ENCODE data around the gene NIN.

NIN gene

GRCh38 chr14:50835280-50835679, 4.3 kb upstream of the NIN start:
- Histone ChIP-seq H2BK120ac (ENCODE audit: low read depth, low read length) (no peak overlapping the region), H3K9ac (ENCODE audit: low read length) (no peak overlapping the region), H3K4me2 (ENCODE audit: low read length) (no peak overlapping the region), H2BK5ac (ENCODE audit: low read length) (no peak overlapping the region), H3K4me1 (ENCODE audit: control insufficient read depth, low read depth, low read length) (peaks cover 2% of the 10 kb centered on the region), H3K18ac (ENCODE audit: low read length) (no peak overlapping the region), H2BK15ac (replicated peaks; ENCODE audit: low read depth) (no peak overlapping the region), H3K56ac (ENCODE audit: low read length) (no peak overlapping the region), H3K27ac (ENCODE audit: low read depth, low read length) (no peak overlapping the region), H2AK5ac (ENCODE audit: low read length) (no peak overlapping the region), H3K27me3 (ENCODE audit: insufficient read depth, low read length, poor library complexity) (no peaks in the 10 kb centered on the region), H3K36me3 (ENCODE audit: control insufficient read depth, insufficient read depth, low read length) (no peaks in the 10 kb centered on the region), H3K79me2 (ENCODE audit: control insufficient read depth, insufficient read depth, low read length) (no peaks in the 10 kb centered on the region), H3K79me1 (ENCODE audit: low read length) (no peaks in the 10 kb centered on the region), H3K23ac (ENCODE audit: low read length) (no peak overlapping the region), H3K4ac (ENCODE audit: low read depth, low read length) (no peak overlapping the region), H4K5ac (ENCODE audit: low read length) (no peak overlapping the region), H4K8ac (ENCODE audit: low read depth, low read length) (no peak overlapping the region), H3K4me3 (ENCODE audit: low read length) (no peak overlapping the region)
- no peak for DNase-seq
- no CpG with 5 or more reads among the region's 2 CpGs for WGBS (ENCODE audit: extremely low coverage, insufficient coverage, low lambda C conversion rate)

- H3K4ac ChIP-seq (ENCODE audit: low read depth, low read length): no peak overlapping the region
- no peak overlapping the region for H2BK5ac ChIP-seq (ENCODE audit: low read length)
- no peak overlapping the region for H2BK15ac ChIP-seq (replicated peaks; ENCODE audit: low read depth)
- peaks cover 2% of the 10 kb centered on the region for H3K4me1 ChIP-seq (ENCODE audit: control insufficient read depth, low read depth, low read length)
- no peaks in the 10 kb centered on the region for H3K79me1 ChIP-seq (ENCODE audit: low read length)
- no peak overlapping the region for H4K5ac ChIP-seq (ENCODE audit: low read length)
- H3K9ac ChIP-seq (ENCODE audit: low read length): no peak overlapping the region
- no CpG with 5 or more reads among the region's 5 CpGs for WGBS (ENCODE audit: extremely low coverage, insufficient coverage, low lambda C conversion rate)
- H3K4me3 ChIP-seq (ENCODE audit: low read length): no peak overlapping the region
- H3K27ac ChIP-seq (ENCODE audit: low read depth, low read length): no peak overlapping the region
- no peak overlapping the region for H3K23ac ChIP-seq (ENCODE audit: low read length)
- DNase-seq: no peak
- no peak overlapping the region for H2BK120ac ChIP-seq (ENCODE audit: low read depth, low read length)
- no peaks in the 10 kb centered on the region for H3K27me3 ChIP-seq (ENCODE audit: insufficient read depth, low read length, poor library complexity)
- no peaks in the 10 kb centered on the region for H3K79me2 ChIP-seq (ENCODE audit: control insufficient read depth, insufficient read depth, low read length)
- no peak overlapping the region for H3K56ac ChIP-seq (ENCODE audit: low read length)
- no peak overlapping the region for H3K4me2 ChIP-seq (ENCODE audit: low read length)
- H4K8ac ChIP-seq (ENCODE audit: low read depth, low read length): no peak overlapping the region
- H3K36me3 ChIP-seq (ENCODE audit: control insufficient read depth, insufficient read depth, low read length): no peaks in the 10 kb centered on the region
- no peak overlapping the region for H2AK5ac ChIP-seq (ENCODE audit: low read length)
- no peak overlapping the region for H3K18ac ChIP-seq (ENCODE audit: low read length)
These were observed 3.9 kb upstream of the NIN start for GRCh38 chr14:50834802-50835276.

GRCh38 chr14:50832935-50833630, 2.1 kb upstream of the NIN start:
- no peak for DNase-seq
- Histone ChIP-seq H3K79me2 (ENCODE audit: control insufficient read depth, insufficient read depth, low read length) (no peaks in the 10 kb centered on the region), H3K27ac (ENCODE audit: low read depth, low read length) (no peak overlapping the region), H3K4me2 (ENCODE audit: low read length) (no peak overlapping the region), H3K36me3 (ENCODE audit: control insufficient read depth, insufficient read depth, low read length) (no peaks in the 10 kb centered on the region), H3K4me3 (ENCODE audit: low read length) (no peak overlapping the region), H3K79me1 (ENCODE audit: low read length) (no peaks in the 10 kb centered on the region), H3K18ac (ENCODE audit: low read length) (no peak overlapping the region), H3K4me1 (ENCODE audit: control insufficient read depth, low read depth, low read length) (peaks cover 4% of the 10 kb centered on the region), H2BK5ac (ENCODE audit: low read length) (no peak overlapping the region), H4K5ac (ENCODE audit: low read length) (no peak overlapping the region), H3K4ac (ENCODE audit: low read depth, low read length) (no peak overlapping the region), H3K9ac (ENCODE audit: low read length) (no peak overlapping the region), H3K23ac (ENCODE audit: low read length) (no peak overlapping the region), H2BK120ac (ENCODE audit: low read depth, low read length) (no peak overlapping the region), H2BK15ac (replicated peaks; ENCODE audit: low read depth) (no peak overlapping the region), H3K56ac (ENCODE audit: low read length) (no peak overlapping the region), H3K27me3 (ENCODE audit: insufficient read depth, low read length, poor library complexity) (peaks cover 6% of the 10 kb centered on the region), H4K8ac (ENCODE audit: low read depth, low read length) (no peak overlapping the region), H2AK5ac (ENCODE audit: low read length) (no peak overlapping the region)
- WGBS (ENCODE audit: extremely low coverage, insufficient coverage, low lambda C conversion rate): no CpG with 5 or more reads among the region's 6 CpGs

GRCh38 chr14:50831726-50832168, 785 bp upstream of the NIN start:
- H2BK5ac ChIP-seq (ENCODE audit: low read length): no peak overlapping the region
- H2AK5ac ChIP-seq (ENCODE audit: low read length): no peak overlapping the region
- peaks cover 6% of the 10 kb centered on the region for H3K27me3 ChIP-seq (ENCODE audit: insufficient read depth, low read length, poor library complexity)
- no peak overlapping the region for H3K27ac ChIP-seq (ENCODE audit: low read depth, low read length)
- peak; percentile 42 for DNase-seq
- no peak overlapping the region for H4K5ac ChIP-seq (ENCODE audit: low read length)
- no peaks in the 10 kb centered on the region for H3K79me2 ChIP-seq (ENCODE audit: control insufficient read depth, insufficient read depth, low read length)
- WGBS (ENCODE audit: extremely low coverage, insufficient coverage, low lambda C conversion rate): no CpG with 5 or more reads among the region's 10 CpGs
- no peak overlapping the region for H3K23ac ChIP-seq (ENCODE audit: low read length)
- no peak overlapping the region for H2BK15ac ChIP-seq (replicated peaks; ENCODE audit: low read depth)
- H3K56ac ChIP-seq (ENCODE audit: low read length): peak overlapping the region; percentile 84
- H3K79me1 ChIP-seq (ENCODE audit: low read length): no peaks in the 10 kb centered on the region
- H3K4me3 ChIP-seq (ENCODE audit: low read length): peak overlapping the region; percentile 60
- H3K36me3 ChIP-seq (ENCODE audit: control insufficient read depth, insufficient read depth, low read length): no peaks in the 10 kb centered on the region
- H3K4ac ChIP-seq (ENCODE audit: low read depth, low read length): no peak overlapping the region
- peaks cover 4% of the 10 kb centered on the region for H3K4me1 ChIP-seq (ENCODE audit: control insufficient read depth, low read depth, low read length)
- H3K18ac ChIP-seq (ENCODE audit: low read length): no peak overlapping the region
- peak overlapping the region; percentile 68 for H3K9ac ChIP-seq (ENCODE audit: low read length)
- no peak overlapping the region for H4K8ac ChIP-seq (ENCODE audit: low read depth, low read length)
- no peak overlapping the region for H2BK120ac ChIP-seq (ENCODE audit: low read depth, low read length)
- peak overlapping the region; percentile 99 for H3K4me2 ChIP-seq (ENCODE audit: low read length)

GRCh38 chr14:50830044-50830931, 674 bp downstream of the NIN start:
- H3K27me3 ChIP-seq (ENCODE audit: insufficient read depth, low read length, poor library complexity): peaks cover 6% of the 10 kb centered on the region
- H3K4me2 ChIP-seq (ENCODE audit: low read length): peak overlapping the region; percentile 85
- H3K4ac ChIP-seq (ENCODE audit: low read depth, low read length): peak overlapping the region; percentile 82
- H2BK5ac ChIP-seq (ENCODE audit: low read length): no peak overlapping the region
- no peaks in the 10 kb centered on the region for H3K36me3 ChIP-seq (ENCODE audit: control insufficient read depth, insufficient read depth, low read length)
- peak overlapping the region; percentile 63 for H2BK120ac ChIP-seq (ENCODE audit: low read depth, low read length)
- DNase-seq: peak; percentile 64
- H4K5ac ChIP-seq (ENCODE audit: low read length): no peak overlapping the region
- H2BK15ac ChIP-seq (replicated peaks; ENCODE audit: low read depth): no peak overlapping the region
- H3K79me1 ChIP-seq (ENCODE audit: low read length): peaks cover 6% of the 10 kb centered on the region
- no CpG with 5 or more reads among the region's 93 CpGs for WGBS (ENCODE audit: extremely low coverage, insufficient coverage, low lambda C conversion rate)
- peaks cover 2% of the 10 kb centered on the region for H3K79me2 ChIP-seq (ENCODE audit: control insufficient read depth, insufficient read depth, low read length)
- H3K4me3 ChIP-seq (ENCODE audit: low read length): peak overlapping the region; percentile 56
- peak overlapping the region; percentile 37 for H3K23ac ChIP-seq (ENCODE audit: low read length)
- H3K27ac ChIP-seq (ENCODE audit: low read depth, low read length): peak overlapping the region; percentile 51
- peak overlapping the region; percentile 94 for H3K18ac ChIP-seq (ENCODE audit: low read length)
- peak overlapping the region; percentile 78 for H3K9ac ChIP-seq (ENCODE audit: low read length)
- peak overlapping the region; percentile 88 for H3K56ac ChIP-seq (ENCODE audit: low read length)
- peaks cover 4% of the 10 kb centered on the region for H3K4me1 ChIP-seq (ENCODE audit: control insufficient read depth, low read depth, low read length)
- H2AK5ac ChIP-seq (ENCODE audit: low read length): no peak overlapping the region
- no peak overlapping the region for H4K8ac ChIP-seq (ENCODE audit: low read depth, low read length)

All from mesendoderm (in vitro differentiated cells).